Measurements from ENCODE around the gene EEIG1.
A peak's percentile ranks its signal among the peaks of the same experiment; 100 is the strongest.

The EEIG1 gene

GRCh38 chr9:127989094-127989493 is 8.3 kb upstream of the EEIG1 start:
- H3K4me3 Mint-ChIP-seq = no peak overlapping the region
- no peaks in the 10 kb centered on the region for H3K36me3 Mint-ChIP-seq (ENCODE audit: low read depth)
- no peaks in the 10 kb centered on the region for H3K27me3 Mint-ChIP-seq (ENCODE audit: low read depth)
- DNase-seq (ENCODE audit: low spot score) = no peak
- H3K9me3 Mint-ChIP-seq = no peaks in the 10 kb centered on the region
- H3K4me1 Mint-ChIP-seq (ENCODE audit: low read depth) = peaks cover 20% of the 10 kb centered on the region
- H3K27ac Mint-ChIP-seq = no peak overlapping the region

GRCh38 chr9:127987103-127987614 is 6.4 kb upstream of the EEIG1 start:
- H3K36me3 Mint-ChIP-seq (ENCODE audit: low read depth) = no peaks in the 10 kb centered on the region
- no peak overlapping the region for H3K4me3 Mint-ChIP-seq
- no peak for DNase-seq (ENCODE audit: low spot score)
- no peaks in the 10 kb centered on the region for H3K27me3 Mint-ChIP-seq (ENCODE audit: low read depth)
- H3K27ac Mint-ChIP-seq = no peak overlapping the region
- H3K9me3 Mint-ChIP-seq = no peaks in the 10 kb centered on the region
- peaks cover 29% of the 10 kb centered on the region for H3K4me1 Mint-ChIP-seq (ENCODE audit: low read depth)

DNA sequence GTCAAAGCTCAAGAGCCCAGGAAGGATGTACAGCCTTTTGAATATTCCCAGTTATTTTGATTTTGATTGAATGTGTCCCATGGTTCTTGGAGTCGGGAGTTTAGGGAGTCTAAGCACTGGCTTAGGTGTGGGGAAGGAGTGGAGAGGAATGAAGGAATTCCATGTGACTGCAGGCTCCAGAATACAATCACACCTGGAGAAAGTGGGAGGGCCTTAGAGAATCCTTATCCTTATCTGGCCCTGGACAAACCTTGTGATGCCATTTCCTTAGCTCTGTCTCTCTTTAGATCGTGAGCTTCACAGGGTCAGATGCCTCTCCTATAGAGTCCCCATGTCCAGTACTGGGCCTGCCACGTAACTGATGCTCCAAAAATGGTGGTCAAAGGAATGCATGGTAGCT is 4.2 kb upstream of the EEIG1 start:
- no peaks in the 10 kb centered on the region for H3K36me3 Mint-ChIP-seq (ENCODE audit: low read depth)
- H3K27me3 Mint-ChIP-seq (ENCODE audit: low read depth) = no peaks in the 10 kb centered on the region
- H3K9me3 Mint-ChIP-seq = no peaks in the 10 kb centered on the region
- H3K27ac Mint-ChIP-seq = no peak overlapping the region
- peaks cover 29% of the 10 kb centered on the region for H3K4me1 Mint-ChIP-seq (ENCODE audit: low read depth)
- no peak overlapping the region for H3K4me3 Mint-ChIP-seq
- DNase-seq (ENCODE audit: low spot score) = no peak

DNA sequence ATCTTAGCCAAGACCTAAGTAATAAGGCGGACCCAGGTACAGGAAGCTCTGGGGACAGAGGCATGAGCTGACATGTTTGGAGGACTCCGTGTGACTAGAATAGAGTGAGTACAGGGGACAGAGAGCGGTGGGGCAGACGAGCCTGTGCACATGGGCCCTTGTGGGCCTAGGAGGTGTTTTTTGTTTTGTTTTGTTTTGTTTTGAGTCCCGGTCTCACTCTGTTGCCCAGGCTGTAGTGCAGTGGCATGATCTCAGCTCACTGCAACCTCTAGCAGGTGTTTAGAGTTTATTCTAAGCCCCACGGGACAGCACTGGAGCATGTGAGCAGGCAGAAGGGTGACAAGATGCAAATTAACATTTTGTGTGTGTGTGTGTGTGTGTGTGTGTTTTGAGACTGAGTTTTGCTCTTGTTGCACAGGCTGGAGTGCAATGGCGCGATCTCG is 3.1 kb upstream of the EEIG1 start:
- Mint-ChIP-seq H3K36me3 (ENCODE audit: low read depth) (peaks cover 11% of the 10 kb centered on the region), H3K27ac (peak overlapping the region; percentile 75), H3K4me1 (ENCODE audit: low read depth) (peaks cover 27% of the 10 kb centered on the region), H3K4me3 (peak overlapping the region; percentile 2), H3K27me3 (ENCODE audit: low read depth) (no peaks in the 10 kb centered on the region), H3K9me3 (no peaks in the 10 kb centered on the region)
- no peak for DNase-seq (ENCODE audit: low spot score)

DNA sequence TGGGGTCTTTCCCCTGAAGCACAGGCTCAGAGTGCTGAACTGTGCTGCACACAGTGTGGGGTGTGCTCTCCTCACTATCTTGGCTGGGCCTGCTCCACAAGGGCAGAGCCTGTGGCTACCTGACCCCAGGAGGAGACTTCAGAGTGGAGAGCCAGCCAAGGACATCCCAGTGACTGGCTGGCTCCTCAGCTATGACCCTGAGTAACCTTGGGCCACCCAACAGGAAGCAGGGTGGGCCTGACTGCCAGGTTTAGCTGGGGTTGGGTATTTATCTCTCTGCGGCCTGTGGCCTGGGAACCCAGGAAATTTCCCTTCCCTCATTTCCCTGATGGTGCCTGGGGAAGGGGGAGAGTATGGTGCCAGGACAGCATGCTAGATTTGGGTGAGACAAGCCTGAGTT is 2.1 kb upstream of the EEIG1 start:
- no peaks in the 10 kb centered on the region for H3K9me3 Mint-ChIP-seq
- H3K4me1 Mint-ChIP-seq (ENCODE audit: low read depth) = peaks cover 27% of the 10 kb centered on the region
- H3K36me3 Mint-ChIP-seq (ENCODE audit: low read depth) = peaks cover 20% of the 10 kb centered on the region
- peak overlapping the region; percentile 22 for H3K4me3 Mint-ChIP-seq
- no peak overlapping the region for H3K27ac Mint-ChIP-seq
- no peak for DNase-seq (ENCODE audit: low spot score)
- no peaks in the 10 kb centered on the region for H3K27me3 Mint-ChIP-seq (ENCODE audit: low read depth)

GRCh38 chr9:127981559-127982121 is 851 bp upstream of the EEIG1 start:
- DNase-seq (ENCODE audit: low spot score) = no peak
- peak overlapping the region; percentile 91 for H3K27ac Mint-ChIP-seq
- H3K9me3 Mint-ChIP-seq = no peaks in the 10 kb centered on the region
- H3K4me1 Mint-ChIP-seq (ENCODE audit: low read depth) = peaks cover 28% of the 10 kb centered on the region
- H3K4me3 Mint-ChIP-seq = peak overlapping the region; percentile 96
- H3K27me3 Mint-ChIP-seq (ENCODE audit: low read depth) = no peaks in the 10 kb centered on the region
- H3K36me3 Mint-ChIP-seq (ENCODE audit: low read depth) = peaks cover 32% of the 10 kb centered on the region

- peak; percentile 63 for DNase-seq (ENCODE audit: low spot score)
These were observed 606 bp downstream of the EEIG1 start for GRCh38 chr9:127980060-127980705.

DNA sequence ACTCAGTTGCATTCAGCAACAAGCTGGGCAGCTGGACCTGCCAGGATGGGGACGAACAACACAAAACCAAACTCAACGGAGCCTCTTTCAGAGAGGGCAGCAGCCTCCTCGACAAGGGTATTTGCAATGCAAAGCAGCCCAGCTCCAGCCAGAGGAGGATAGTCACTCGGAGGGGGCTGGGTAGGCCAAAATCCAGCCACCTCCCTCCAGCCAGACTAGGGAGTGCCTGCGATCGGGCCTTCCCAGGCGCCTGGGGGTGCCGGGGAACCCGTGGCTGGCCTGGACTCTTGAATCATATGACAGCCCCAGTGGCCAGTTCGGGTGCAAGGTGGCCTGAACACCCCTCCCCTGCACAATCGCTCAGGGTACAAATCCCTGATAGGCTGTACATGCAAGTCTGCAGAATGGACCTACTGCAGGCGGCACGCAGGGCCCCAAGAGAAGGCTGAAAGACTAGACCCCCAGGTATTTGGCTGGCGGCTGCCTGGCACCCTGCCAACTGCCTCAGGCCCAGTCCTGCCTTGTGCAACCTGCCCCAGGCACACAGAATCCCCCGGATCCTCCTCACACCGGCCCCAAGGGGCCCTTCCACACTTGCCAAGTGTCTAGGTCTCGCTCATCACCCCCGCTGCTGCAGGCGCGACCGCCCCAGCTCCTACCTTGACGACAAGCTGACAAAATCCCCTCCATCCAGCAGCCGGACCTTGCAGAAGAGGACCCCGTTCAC is 1.3 kb downstream of the EEIG1 start:
- no peak for DNase-seq (ENCODE audit: low spot score)
- H3K27ac Mint-ChIP-seq = peak overlapping the region; percentile 83
- H3K36me3 Mint-ChIP-seq (ENCODE audit: low read depth) = peaks cover 52% of the 10 kb centered on the region
- H3K4me3 Mint-ChIP-seq = peak overlapping the region; percentile 96
- no peaks in the 10 kb centered on the region for H3K9me3 Mint-ChIP-seq
- H3K27me3 Mint-ChIP-seq (ENCODE audit: low read depth) = no peaks in the 10 kb centered on the region
- H3K4me1 Mint-ChIP-seq (ENCODE audit: low read depth) = peaks cover 43% of the 10 kb centered on the region

More at GRCh38 chr9:127980060-127980705, 606 bp downstream of the EEIG1 start:
- Mint-ChIP-seq H3K4me3 (peak overlapping the region; percentile 96), H3K9me3 (no peaks in the 10 kb centered on the region), H3K27me3 (ENCODE audit: low read depth) (no peaks in the 10 kb centered on the region), H3K27ac (peak overlapping the region; percentile 67), H3K4me1 (ENCODE audit: low read depth) (peaks cover 43% of the 10 kb centered on the region), H3K36me3 (ENCODE audit: low read depth) (peaks cover 47% of the 10 kb centered on the region)

- DNase-seq (ENCODE audit: low spot score) = no peak
- Mint-ChIP-seq H3K9me3 (no peaks in the 10 kb centered on the region), H3K27me3 (ENCODE audit: low read depth) (no peaks in the 10 kb centered on the region), H3K27ac (peak overlapping the region; percentile 83), H3K4me3 (peak overlapping the region; percentile 96), H3K36me3 (ENCODE audit: low read depth) (peaks cover 57% of the 10 kb centered on the region), H3K4me1 (ENCODE audit: low read depth) (peaks cover 48% of the 10 kb centered on the region)
These were observed 1.8 kb downstream of the EEIG1 start for GRCh38 chr9:127979015-127979332.

DNA sequence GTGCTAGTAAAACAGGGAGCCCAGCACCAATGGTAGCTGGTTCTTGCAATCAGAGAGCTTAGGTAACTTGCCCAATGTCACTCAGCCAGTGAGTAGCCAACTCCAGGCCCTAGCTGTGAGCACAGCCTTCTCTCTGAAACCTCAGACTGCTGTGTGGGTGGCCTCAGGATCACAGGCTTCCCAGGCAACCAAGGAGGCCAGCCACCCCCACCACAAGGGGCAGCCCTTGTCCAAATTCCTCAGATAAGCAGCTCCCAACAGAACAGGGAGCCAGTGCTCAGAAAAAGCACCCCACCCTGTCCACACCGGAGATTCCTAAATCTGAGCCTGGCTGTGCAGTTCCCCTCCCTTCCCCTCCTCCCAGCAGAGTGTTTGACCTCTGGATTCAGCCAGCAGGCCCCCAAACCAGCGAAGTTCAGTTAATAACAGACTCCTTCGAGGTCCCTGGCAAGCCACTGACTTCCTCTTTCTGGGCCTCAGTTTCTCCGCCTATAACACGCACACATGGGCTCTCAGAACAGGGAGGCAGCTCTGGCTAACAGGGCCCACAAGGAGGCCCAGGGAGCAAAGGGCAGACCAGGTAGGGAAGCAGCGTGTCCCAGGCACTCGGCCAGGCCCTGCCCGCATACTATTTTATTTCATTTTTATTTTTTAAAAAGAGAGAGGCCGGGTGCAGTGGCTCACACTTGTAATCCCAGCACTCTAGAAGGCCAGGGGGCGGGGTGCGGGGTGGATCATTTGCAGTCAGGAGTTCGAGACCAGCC is 2.7 kb downstream of the EEIG1 start:
- Mint-ChIP-seq H3K27ac (peak overlapping the region; percentile 70), H3K27me3 (ENCODE audit: low read depth) (no peaks in the 10 kb centered on the region), H3K4me3 (peak overlapping the region; percentile 96), H3K9me3 (no peaks in the 10 kb centered on the region), H3K36me3 (ENCODE audit: low read depth) (peaks cover 61% of the 10 kb centered on the region), H3K4me1 (ENCODE audit: low read depth) (peaks cover 48% of the 10 kb centered on the region)
- DNase-seq (ENCODE audit: low spot score) = no peak

DNA sequence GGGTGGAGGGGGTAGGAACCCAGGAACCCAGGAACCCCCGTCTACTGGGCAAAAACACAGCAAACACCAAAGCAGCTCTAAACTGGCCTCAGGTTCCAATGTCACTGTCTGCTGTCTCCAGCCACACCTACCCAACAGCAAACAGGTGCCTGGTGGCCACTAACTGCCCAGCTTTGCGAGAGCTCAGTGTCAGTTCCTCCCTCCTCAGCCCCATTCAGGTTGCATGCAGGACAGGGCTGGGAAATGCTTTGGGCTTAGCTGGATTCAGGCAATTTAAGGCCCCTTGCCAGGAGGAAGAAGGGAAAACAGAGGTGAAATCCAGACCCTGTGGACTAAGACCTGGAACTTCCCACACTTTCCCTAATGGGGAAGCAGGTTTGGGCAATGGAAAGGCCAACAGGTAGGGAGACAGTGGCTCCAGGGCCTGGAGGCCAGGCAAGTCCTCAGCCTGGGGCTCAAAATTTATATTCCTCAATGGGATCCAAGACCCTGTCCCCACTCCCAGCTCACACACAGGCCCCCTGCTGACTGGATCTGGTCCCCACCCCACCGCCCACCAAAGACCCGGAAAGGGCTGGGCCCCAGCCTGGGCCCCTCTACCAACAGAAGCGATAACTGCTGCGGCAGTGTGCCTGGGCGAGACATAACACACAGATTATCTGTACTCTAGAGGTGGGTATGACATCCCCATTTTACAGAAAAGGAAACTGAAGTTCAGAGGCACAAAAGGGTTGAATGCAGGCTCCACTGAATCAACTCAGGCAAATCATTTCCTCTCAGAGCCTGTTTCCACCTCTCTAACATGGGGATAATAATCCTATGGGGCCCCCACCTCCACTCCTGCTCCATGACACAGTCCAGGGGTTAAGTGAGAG is 3.5 kb downstream of the EEIG1 start:
- Mint-ChIP-seq H3K9me3 (no peaks in the 10 kb centered on the region), H3K36me3 (ENCODE audit: low read depth) (peaks cover 68% of the 10 kb centered on the region), H3K4me3 (peak overlapping the region; percentile 96), H3K4me1 (ENCODE audit: low read depth) (peaks cover 51% of the 10 kb centered on the region), H3K27ac (peak overlapping the region; percentile 70), H3K27me3 (ENCODE audit: low read depth) (no peaks in the 10 kb centered on the region)
- no peak for DNase-seq (ENCODE audit: low spot score)

DNA sequence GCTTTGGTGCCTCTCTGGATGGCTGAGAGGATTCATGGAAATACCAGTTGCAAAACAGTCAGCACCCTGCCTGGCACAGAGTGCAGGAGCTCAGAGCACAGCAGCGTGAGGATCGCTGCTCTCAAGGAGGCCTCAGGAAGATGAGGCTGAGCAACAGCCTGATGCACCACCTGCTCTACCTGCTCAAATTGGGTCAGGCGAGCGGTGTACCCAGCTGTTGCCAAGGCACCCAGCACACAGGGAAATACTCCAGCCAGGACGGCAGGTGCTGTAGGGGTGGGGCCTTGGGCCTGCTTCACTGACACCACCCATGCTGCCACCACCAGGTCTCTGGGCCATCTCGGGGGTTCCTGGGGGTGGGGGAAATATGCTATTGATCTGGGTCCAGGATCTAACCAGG is 4.3 kb downstream of the EEIG1 start:
- Mint-ChIP-seq H3K9me3 (no peaks in the 10 kb centered on the region), H3K4me1 (ENCODE audit: low read depth) (peaks cover 52% of the 10 kb centered on the region), H3K27ac (peak overlapping the region; percentile 41), H3K4me3 (peak overlapping the region; percentile 96), H3K27me3 (ENCODE audit: low read depth) (no peaks in the 10 kb centered on the region), H3K36me3 (ENCODE audit: low read depth) (peaks cover 75% of the 10 kb centered on the region)
- DNase-seq (ENCODE audit: low spot score) = no peak
